Measurements from ENCODE around the gene ANKRD39. TPM values are rescaled to one million over a fixed set of nuclear protein-coding genes. Genes with fewer than 3 reads are reported as not detected.

The ANKRD39 gene
- total and polyA plus RNA-seq, 2 donors from 2014 or later, result 10.8 to 19.2 TPM

DNA sequence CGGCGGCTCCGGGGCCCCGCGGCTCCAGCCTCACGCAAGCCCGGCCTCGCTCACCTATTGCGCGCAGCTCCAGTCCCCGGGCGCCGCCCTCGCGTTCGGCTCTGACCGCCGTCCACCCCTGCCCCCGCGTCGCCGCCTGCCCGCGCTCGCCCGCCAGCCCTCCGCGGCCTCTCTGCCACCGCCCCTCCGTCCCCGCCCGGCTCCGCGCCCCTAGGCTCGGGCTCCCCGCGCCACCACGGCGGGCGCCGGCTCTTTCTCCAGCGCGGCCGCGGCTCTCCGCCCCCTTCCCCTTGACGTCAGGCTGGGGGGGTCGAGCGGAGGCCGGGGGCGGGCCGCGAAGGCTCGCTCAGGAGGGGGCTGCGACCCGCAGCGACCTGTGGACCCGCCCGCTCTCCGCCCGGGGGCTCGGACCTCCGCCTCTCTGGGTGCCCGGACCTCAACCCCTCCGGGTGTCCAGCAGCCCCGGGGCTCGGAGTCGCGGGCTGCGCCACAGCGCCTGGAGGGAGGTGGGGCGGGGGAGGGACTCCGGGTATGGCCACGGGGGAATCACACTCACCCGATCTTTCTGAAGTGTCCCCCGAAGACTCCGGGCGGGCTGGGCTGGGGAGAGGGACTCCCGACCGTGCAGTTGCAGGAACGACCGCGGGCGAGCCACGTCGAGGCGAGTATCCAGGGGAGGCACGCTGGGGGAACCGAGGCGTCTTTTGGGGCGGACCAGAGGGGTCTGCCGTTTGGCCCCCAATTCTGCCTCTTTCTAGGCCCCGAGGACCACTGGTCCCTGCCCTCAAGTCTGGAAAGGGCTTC, 12.2 kb upstream of the ANKRD39 start, which contains the start of gene SEMA4C:
Gene SEMA4C (minus strand): TSS at position 259 of the 804 bp plus-strand sequence. CDS start 2,194 bp downstream, outside the sequence.
- Histone ChIP-seq H3K9ac (ENCODE audit: low read length in 3 of 3) (peak within 1 kb of the TSS; percentile 6 to 90 (median 64)), H3K4me3 (ENCODE audit: low read length in 3 of 3) (peak within 1 kb of the TSS; percentile 6 to 74 (median 41)), H3K27ac (ENCODE audit: low read depth in 2 of 2, low read length in 2 of 2) (peak within 1 kb of the TSS; percentile 90 to 92), H3K9me3 (ENCODE audit: control insufficient read depth in 2 of 3, insufficient read depth in 1 of 3, low read length in 3 of 3) (no peaks in the 10 kb centered on the region), H3K27me3 (ENCODE audit: control insufficient read depth, insufficient read depth, low read length) (no peaks in the 10 kb centered on the region), H3K36me3 (ENCODE audit: control insufficient read depth in 2 of 3, insufficient read depth in 3 of 3, low read length in 3 of 3) (peaks cover 3 to 7% (median 4%) of the 10 kb centered on the region in 3 donors), H3K4me1 (ENCODE audit: control insufficient read depth in 2 of 3, insufficient read depth in 2 of 3, low read depth in 1 of 3, low read length in 3 of 3) (peaks cover 0 to 16% (median 8%) of the 10 kb centered on the region in 3 donors)
- DNase-seq, result peak; percentile 60 to 92 (median 79)
- no peak for FAIRE-seq
- TF ChIP-seq, protein P1, sequence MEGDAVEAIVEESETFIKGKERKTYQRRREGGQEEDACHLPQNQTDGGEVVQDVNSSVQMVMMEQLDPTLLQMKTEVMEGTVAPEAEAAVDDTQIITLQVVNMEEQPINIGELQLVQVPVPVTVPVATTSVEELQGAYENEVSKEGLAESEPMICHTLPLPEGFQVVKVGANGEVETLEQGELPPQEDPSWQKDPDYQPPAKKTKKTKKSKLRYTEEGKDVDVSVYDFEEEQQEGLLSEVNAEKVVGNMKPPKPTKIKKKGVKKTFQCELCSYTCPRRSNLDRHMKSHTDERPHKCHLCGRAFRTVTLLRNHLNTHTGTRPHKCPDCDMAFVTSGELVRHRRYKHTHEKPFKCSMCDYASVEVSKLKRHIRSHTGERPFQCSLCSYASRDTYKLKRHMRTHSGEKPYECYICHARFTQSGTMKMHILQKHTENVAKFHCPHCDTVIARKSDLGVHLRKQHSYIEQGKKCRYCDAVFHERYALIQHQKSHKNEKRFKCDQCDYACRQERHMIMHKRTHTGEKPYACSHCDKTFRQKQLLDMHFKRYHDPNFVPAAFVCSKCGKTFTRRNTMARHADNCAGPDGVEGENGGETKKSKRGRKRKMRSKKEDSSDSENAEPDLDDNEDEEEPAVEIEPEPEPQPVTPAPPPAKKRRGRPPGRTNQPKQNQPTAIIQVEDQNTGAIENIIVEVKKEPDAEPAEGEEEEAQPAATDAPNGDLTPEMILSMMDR (IDR thresholded peaks at IDR 0.05; ENCODE audit: borderline replicate concordance, extremely low read depth, insufficient read depth), result no peak
- intact Hi-C loops (cut with DNase I), result no loop called here

DNA sequence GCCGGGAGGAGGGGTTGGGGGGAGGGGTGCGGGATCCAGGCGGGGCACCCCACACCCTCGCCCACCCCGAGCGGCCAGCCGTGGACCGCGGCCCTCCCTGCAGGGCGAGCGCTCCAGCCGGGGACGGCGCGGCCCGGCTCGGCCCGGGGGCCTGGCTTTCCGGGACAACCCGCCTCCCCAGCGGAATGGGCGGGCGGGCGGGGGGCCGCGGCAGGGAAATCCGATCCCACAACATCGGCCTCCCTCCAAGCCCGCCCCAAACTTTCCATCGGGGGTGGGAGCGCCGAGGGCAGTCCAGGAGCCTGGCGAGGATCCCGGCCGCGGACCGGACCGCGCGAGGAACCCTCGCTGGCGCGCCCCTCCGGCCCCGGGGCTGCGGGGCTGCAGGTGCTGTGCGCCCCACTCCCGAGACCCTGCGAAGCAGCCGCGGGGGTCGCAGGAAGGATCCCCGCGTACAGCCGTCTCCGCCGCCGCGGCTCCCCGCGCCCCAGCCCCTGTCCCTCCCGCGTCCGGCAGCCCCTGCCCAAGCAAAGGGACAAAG, 11.5 kb upstream of the ANKRD39 start:
- TF ChIP-seq, protein P1 (IDR thresholded peaks at IDR 0.05; ENCODE audit: borderline replicate concordance, extremely low read depth, insufficient read depth), result no peak
- FAIRE-seq, result no peak
- H3K27ac ChIP-seq (ENCODE audit: low read depth in 2 of 2, low read length in 2 of 2), result peak overlapping the region; percentile 90 to 92
- peak overlapping the region in 2 of 3 donors; percentile 64 to 75 for H3K9ac ChIP-seq (ENCODE audit: low read length in 3 of 3)
- H3K4me3 ChIP-seq (ENCODE audit: low read length in 3 of 3), result peak overlapping the region in 2 of 3 donors; percentile 6 to 74
- H3K27me3 ChIP-seq (ENCODE audit: control insufficient read depth, insufficient read depth, low read length), result no peaks in the 10 kb centered on the region
- DNase-seq, result peak; percentile 86 to 96 (median 90)
- peaks cover 0 to 16% (median 5%) of the 10 kb centered on the region in 3 donors for H3K4me1 ChIP-seq (ENCODE audit: control insufficient read depth in 2 of 3, insufficient read depth in 2 of 3, low read depth in 1 of 3, low read length in 3 of 3)
- peaks cover 4 to 7% (median 6%) of the 10 kb centered on the region in 3 donors for H3K36me3 ChIP-seq (ENCODE audit: control insufficient read depth in 2 of 3, insufficient read depth in 3 of 3, low read length in 3 of 3)
- intact Hi-C loops (cut with DNase I), result no loop called here
- no peaks in the 10 kb centered on the region for H3K9me3 ChIP-seq (ENCODE audit: control insufficient read depth in 2 of 3, insufficient read depth in 1 of 3, low read length in 3 of 3)

DNA sequence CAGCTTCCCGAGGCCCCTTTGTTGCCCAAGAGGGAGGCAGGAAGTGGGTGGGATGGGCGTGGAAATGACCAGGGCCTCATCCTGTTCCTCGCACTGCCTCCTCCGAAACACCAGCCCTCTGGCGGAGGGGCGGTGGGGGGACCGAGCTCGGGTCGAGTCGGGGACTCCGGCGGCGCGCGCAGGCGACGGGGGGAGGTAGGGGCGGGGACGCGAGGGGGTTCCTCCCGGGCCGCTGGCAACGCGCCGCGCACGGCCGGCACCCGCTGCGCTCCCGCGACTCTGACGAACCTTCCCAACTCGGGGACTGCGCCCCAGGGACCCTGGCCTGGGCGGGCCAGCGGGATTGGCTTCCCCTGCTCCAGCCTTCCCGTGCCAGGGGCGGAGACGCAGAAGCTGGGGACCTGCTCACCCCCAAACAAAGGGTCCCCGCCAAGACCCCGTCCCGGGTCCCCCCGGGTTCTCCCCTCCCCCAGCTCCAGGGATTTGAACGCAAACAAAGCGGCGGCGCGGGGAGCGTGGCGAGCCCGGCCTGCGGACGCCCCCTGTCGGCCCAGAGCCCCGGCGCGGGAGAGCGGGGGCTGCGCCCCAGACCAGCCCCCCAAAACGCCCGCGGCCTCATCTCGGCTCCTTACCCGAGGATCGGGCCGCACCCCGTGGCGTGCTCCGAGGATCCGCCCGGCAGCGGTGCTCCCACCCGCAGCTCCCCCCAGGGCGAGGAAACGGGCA, 10.9 kb upstream of the ANKRD39 start:
- intact Hi-C loops (cut with DNase I), result no loop called here
- no peaks in the 10 kb centered on the region for H3K27me3 ChIP-seq (ENCODE audit: control insufficient read depth, insufficient read depth, low read length)
- TF ChIP-seq, protein P1 (IDR thresholded peaks at IDR 0.05; ENCODE audit: borderline replicate concordance, extremely low read depth, insufficient read depth), result no peak
- H3K36me3 ChIP-seq (ENCODE audit: control insufficient read depth in 2 of 3, insufficient read depth in 3 of 3, low read length in 3 of 3), result peaks cover 4 to 11% (median 8%) of the 10 kb centered on the region in 3 donors
- H3K9me3 ChIP-seq (ENCODE audit: control insufficient read depth in 2 of 3, insufficient read depth in 1 of 3, low read length in 3 of 3), result no peaks in the 10 kb centered on the region
- peak overlapping the region; percentile 57 to 74 (median 65) for H3K4me3 ChIP-seq (ENCODE audit: low read length in 3 of 3)
- FAIRE-seq (no peak), DNase-seq (peak; percentile 93 to 97 (median 96))
- peak overlapping the region; percentile 90 to 92 for H3K27ac ChIP-seq (ENCODE audit: low read depth in 2 of 2, low read length in 2 of 2)
- peak overlapping the region; percentile 10 to 61 (median 60) for H3K9ac ChIP-seq (ENCODE audit: low read length in 3 of 3)
- peaks cover 0 to 16% (median 0%) of the 10 kb centered on the region in 3 donors for H3K4me1 ChIP-seq (ENCODE audit: control insufficient read depth in 2 of 3, insufficient read depth in 2 of 3, low read depth in 1 of 3, low read length in 3 of 3)

Measured in kidney (tissue), 14 donors.